K562 (cell line): ENCODE measurements around the gene CYP2A6. TPM values are rescaled to one million over a fixed set of nuclear protein-coding genes. Genes with fewer than 3 reads are reported as not detected.
A peak's percentile ranks its signal among the peaks of the same experiment; 100 is the strongest.

Experiments
- C11orf30 ChIP-seq: fragments of 450-650 bp; IDR thresholded peaks from 2 replicates; pipeline ENCODE4 v1.6.1; 2016; ENCODE audit warnings: low read depth, mild to moderate bottlenecking
- CAMTA2 ChIP-seq: fragments of 250-450 bp; sonication (Bioruptor Pico); conservative IDR thresholded peaks from 2 replicates; pipeline ENCODE4 v1.5.1; 2022
- HDAC2 ChIP-seq: fragments of 450-650 bp; IDR thresholded peaks from 2 replicates; pipeline ENCODE4 v1.6.1; 2016; ENCODE audit warnings: mild to moderate bottlenecking
- HMBOX1 ChIP-seq: sonication (generic); IDR thresholded peaks from 2 replicates; pipeline ENCODE4 v1.6.1; 2016
- KDM5B ChIP-seq: fragments of 200-600 bp; sonication (generic); IDR thresholded peaks from 2 replicates; pipeline ENCODE4 v1.6.1; 2012; ENCODE audit warnings: low read depth, mild to moderate bottlenecking, moderate library complexity, low read length, control low read depth, inconsistent platforms; ENCODE audit not compliant: insufficient replicate concordance
- L3MBTL2 ChIP-seq: fragments of 450-650 bp; IDR thresholded peaks from 2 replicates; pipeline ENCODE4 v1.6.1; 2016; ENCODE audit warnings: mild to moderate bottlenecking, moderate library complexity
- MNT ChIP-seq, 2 experiments: fragments of 450-650 bp; conservative IDR thresholded peaks; 2 replicates each; pipeline ENCODE4 v1.6.1; 2017; ENCODE audit warnings: mild to moderate bottlenecking in 2 of 2, moderate library complexity in 2 of 2
- NEUROD1 ChIP-seq: fragments of 150-350 bp; IDR thresholded peaks from 2 replicates; pipeline ENCODE4 v1.6.1; 2014; ENCODE audit warnings: borderline replicate concordance, low read length, low read depth; ENCODE audit not compliant: partially characterized antibody
- RB1 ChIP-seq: fragments of 450-650 bp; IDR thresholded peaks from 2 replicates; pipeline ENCODE4 v1.6.1; 2017; ENCODE audit warnings: low read depth, mild to moderate bottlenecking
- RBM25 ChIP-seq: fragments of 200-400 bp; formaldehyde crosslinking; IDR thresholded peaks from 2 replicates; pipeline ENCODE4 v1.6.1; 2018; ENCODE audit warnings: low read length, low read depth, moderate library complexity; ENCODE audit not compliant: severe bottlenecking
- RCOR1 ChIP-seq, 2 experiments: IDR thresholded peaks; 2 replicates each; pipeline ENCODE4 v1.6.1; 2012; ENCODE audit warnings: low read depth in 2 of 2, low read length in 2 of 2, borderline replicate concordance in 1 of 2, improper control_type of control experiment in 1 of 2
- REST ChIP-seq, 2 experiments: fragments of 450-650 bp; formaldehyde crosslinking in 1 of 2; IDR thresholded peaks; 2 replicates each; pipeline versions ENCODE4 v1.4.0 to v1.6.1; 2014 to 2020; ENCODE audit warnings: mild to moderate bottlenecking in 2 of 2, borderline replicate concordance in 1 of 2, low read depth in 1 of 2
- SMARCA5 ChIP-seq: fragments of 450-650 bp; IDR thresholded peaks from 2 replicates; pipeline ENCODE4 v1.6.1; 2016
- TAF1 ChIP-seq: IDR thresholded peaks from 2 replicates; pipeline ENCODE4 v1.6.1; 2011; ENCODE audit warnings: mild to moderate bottlenecking, low read length, moderate library complexity; ENCODE audit not compliant: insufficient read depth, control insufficient read depth, severe bottlenecking; ENCODE audit errors: extremely low read depth
- ZNF212 ChIP-seq: fragments of 450-650 bp; formaldehyde crosslinking; IDR thresholded peaks from 2 replicates; pipeline ENCODE4 v1.4.0; 2020; ENCODE audit warnings: mild to moderate bottlenecking
- ZNF24 ChIP-seq: fragments of 450-650 bp; IDR thresholded peaks from 2 replicates; pipeline ENCODE4 v1.6.1; 2016
- ZNF589 ChIP-seq: fragments of 200-800 bp; sonication (Bioruptor generic); IDR thresholded peaks from 2 replicates; pipeline ENCODE4 v1.6.1; 2016; ENCODE audit warnings: low read depth, missing genetic modification characterization, missing compliant biosample characterization
- ZSCAN29 ChIP-seq: fragments of 450-650 bp; IDR thresholded peaks from 2 replicates; pipeline ENCODE4 v1.6.1; 2017
- polyA plus RNA-seq, 8 experiments: library from polyadenylated mRNA; depleted of rRNA in 4 of 8; stranded (reverse) in 5 of 8; unstranded in 3 of 8; fragments of >200 nt; fragmentation: Nextera tagmentation in 2 of 8; fragmentation: Illumina TruSeq in 1 of 8; extraction: Ambion mirVana in 2 of 8; extraction: Trizol in 1 of 8; gene quantifications; 2 replicates each; pipeline versions ENCODE4 v1.2.1 to v1.2.3, GENCODE V29; 2011 to 2014; ENCODE audit warnings: inconsistent platforms in 1 of 8, missing spikeins in 1 of 8
- total RNA-seq, 7 experiments: library from RNA; depleted of rRNA in 6 of 7; stranded (reverse); fragments of >200 nt in 6 of 7; fragmentation: Illumina TruSeq in 2 of 7; extraction: Trizol in 2 of 7; gene quantifications; 2 replicates each; pipeline versions ENCODE4 v1.2.1 to v1.2.3, GENCODE V29; 2011 to 2021; ENCODE audit warnings: low replicate concordance in 1 of 7

The CYP2A6 gene
- total and polyA plus RNA-seq, 9 of the 15 experiments (the other 6 are each of a cell fraction or from before 2014, with no cell fraction given): 0.31 TPM; not detected in 8

DNA sequence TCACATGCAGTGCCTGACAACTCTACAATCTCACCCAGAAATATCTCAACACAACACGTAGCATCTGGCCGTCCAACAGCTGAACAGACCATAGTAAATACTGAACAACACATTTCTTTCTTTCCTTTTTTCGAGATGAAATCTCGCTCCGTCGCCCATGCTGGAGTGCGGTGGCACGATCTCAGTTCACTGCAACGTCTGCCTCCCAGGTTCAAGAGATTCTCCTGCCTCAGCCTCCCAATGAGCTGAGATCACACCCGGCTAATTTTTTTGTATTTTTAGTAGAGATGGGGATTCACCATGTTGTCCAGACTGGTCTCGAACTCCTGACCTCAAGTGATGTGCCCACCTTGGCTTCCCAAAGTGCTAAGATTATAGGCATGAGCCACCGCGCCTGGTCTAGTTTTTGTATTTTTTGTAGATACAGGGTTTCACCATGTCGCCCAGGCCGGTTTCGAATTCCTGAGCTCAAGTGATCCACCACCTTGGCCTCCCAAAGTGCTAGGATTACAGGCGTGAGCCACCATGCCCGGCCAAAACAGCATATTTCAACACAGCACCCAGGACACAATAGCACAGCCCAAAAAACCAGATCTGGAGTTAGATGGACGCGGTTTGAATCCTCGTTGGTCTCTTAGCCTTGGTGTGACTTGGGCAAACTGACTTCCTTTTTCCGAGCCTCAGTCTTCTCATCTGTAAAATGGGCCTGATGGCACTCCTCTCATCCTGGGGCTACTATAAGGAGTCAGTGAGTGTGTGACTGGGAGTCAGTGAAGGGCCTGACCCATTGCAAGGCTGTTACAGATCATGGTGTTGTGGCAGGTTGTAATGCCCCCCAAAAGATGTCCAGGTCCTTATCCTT lies 22.6 kb downstream of the CYP2A6 start (continued):
- TF ChIP-seq HMBOX1 (no peak), CAMTA2 (CRISPR knock-in tag) (no peak), NEUROD1 (no peak), SMARCA5 (peak; percentile 91), ZNF589 (CRISPR knock-in tag) (no peak), ZSCAN29 (no peak), RB1 (no peak), REST (IDR thresholded peaks at IDR 0.05; ENCODE audit: borderline replicate concordance) (no peak), REST (CRISPR knock-in tag; IDR thresholded peaks at IDR 0.05; ENCODE audit: low read depth) (no peak), RCOR1 (IDR thresholded peaks at IDR 0.05; ENCODE audit: borderline replicate concordance in 1 of 2, low read depth in 2 of 2, low read length in 2 of 2) (peak; percentile 15 to 91; a peak in 3 of 4 replicates), ZNF24 (no peak), KDM5B (no peak), TAF1 (no peak), C11orf30 (no peak), L3MBTL2 (no peak), RBM25 (peak; percentile 99), ZNF212 (CRISPR knock-in tag) (no peak), MNT (conservative IDR thresholded peaks at IDR 0.05) (no peak), HDAC2 (peak; percentile 93)
